Activated naive CD4-positive, alpha-beta T cell treated with Interleukin-2 at 50 U/mL for 16 hours (primary cell): Measurements from ENCODE around the gene NEXMIF.
A peak's percentile ranks its signal among the peaks of the same experiment; 100 is the strongest.
"Not testable (repeated sequence)": the region's sequence is repeated elsewhere in the genome, so short reads cannot be mapped to it uniquely, and the experiment has no call there.

Experiments used
- DNase-seq: peaks from one replicate; pipeline ENCODE4 v3.0.0-alpha.2; 2020

NEXMIF gene

GRCh38 chrX:74925225-74926088 lies at the start of gene NEXMIF:
Gene NEXMIF (minus strand): TSS chrX:74925452.
- DNase-seq, result peak; percentile 17

GRCh38 chrX:74961962-74962361 lies 36.7 kb upstream of the NEXMIF start:
- not testable (repeated sequence) for DNase-seq

DNA sequence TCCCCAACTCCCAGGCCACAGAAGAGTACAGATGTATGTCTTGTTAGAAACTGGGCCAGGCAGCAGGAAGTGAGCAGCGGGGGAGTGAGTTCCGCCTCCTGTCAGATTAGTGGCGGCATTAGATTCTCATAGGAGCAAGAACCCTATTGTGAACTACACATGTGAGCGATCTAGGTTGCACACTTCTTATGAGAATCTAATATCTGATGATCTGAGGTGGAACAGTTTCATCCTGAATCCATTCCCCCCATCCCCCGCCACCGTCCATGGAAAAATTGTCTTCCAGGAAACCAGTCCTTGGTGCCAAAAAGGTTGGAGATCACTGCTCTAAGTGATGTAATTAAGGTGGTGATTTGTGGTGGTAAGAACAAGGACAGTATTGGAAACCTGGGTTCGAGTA lies 24.5 kb upstream of the NEXMIF start:
- DNase-seq, result no peak

DNA sequence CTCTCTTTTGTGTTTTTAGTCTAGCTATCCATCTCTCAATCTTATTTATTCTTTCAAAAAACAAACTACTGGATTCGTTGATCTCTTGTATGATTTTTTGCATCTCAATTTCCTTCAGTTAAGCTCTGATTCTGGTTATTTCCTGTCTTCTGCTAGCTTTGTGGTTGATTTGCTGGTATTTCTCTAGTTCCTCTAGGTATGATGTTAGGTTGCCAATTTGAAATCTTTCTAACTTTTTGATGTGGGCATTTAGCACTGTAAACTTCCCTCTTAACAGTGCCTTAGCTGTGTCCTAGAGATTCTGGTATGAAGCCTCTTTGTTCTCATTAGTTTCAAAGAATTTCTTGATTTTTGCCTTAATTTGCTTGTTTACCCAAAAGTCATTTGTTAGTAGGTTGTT lies 15.2 kb upstream of the NEXMIF start:
- no peak for DNase-seq

DNA sequence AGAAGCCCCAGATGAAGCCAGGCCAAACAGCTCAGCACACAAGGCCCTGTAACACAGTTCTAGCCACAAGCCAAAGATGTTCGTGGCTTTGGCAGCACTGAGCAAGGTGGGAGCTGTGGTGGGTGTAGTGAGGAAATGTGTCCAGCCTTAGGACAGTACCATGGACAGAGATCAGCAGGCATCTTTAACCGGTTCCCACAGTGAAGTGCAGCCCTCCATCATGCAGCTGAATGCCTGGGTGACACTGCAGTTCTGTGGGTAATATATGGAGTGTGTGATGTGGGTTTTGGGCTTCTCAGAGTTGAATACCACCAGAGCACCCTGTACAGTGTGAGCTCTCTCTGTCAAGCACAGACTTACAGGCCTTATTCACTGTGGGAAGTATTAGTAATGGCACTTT lies 6.0 kb upstream of the NEXMIF start:
- DNase-seq, result no peak

DNA sequence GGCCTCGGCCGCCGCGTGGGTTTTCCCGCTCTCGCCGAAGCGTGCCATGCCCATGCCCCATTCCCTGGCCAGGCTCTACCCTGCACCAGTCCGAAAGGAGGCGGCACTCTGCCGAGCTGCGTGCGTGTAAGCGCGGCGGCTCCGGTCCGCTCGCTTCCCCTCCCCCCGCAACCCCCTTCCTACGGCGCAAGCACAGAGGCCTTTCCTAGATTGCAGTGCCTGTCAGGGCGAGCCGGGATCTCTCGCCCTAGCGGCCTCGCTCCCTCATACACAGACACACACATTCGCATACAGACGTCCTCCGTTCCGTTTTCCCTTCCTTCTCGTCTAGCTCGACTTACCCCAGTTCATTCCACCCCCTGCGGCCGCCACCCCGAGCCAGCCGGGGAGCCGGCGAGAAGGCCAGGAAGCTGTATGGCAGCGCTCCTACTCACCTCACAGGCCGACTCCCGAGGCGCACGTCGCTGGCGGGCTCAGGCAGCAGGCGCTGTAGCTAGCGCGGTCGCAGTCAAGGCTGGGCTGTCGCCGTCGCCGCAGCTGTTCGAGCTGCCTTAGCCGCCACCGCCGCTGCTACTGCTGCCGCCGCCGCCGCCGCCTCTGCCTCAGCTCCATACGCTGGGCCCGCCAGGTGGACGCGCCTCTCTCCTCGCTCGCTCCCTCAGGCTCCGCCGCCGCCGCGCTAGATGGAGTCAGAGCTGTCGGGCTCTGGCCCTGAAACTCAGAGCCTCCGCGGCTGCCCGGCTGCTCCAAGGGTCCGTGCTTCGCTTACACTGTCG lies 615 bp downstream of the NEXMIF start:
- peak; percentile 23 for DNase-seq

- DNase-seq, result peak; percentile 2
Measured at GRCh38 chrX:74923942-74924448, 1.3 kb downstream of the NEXMIF start.

DNA sequence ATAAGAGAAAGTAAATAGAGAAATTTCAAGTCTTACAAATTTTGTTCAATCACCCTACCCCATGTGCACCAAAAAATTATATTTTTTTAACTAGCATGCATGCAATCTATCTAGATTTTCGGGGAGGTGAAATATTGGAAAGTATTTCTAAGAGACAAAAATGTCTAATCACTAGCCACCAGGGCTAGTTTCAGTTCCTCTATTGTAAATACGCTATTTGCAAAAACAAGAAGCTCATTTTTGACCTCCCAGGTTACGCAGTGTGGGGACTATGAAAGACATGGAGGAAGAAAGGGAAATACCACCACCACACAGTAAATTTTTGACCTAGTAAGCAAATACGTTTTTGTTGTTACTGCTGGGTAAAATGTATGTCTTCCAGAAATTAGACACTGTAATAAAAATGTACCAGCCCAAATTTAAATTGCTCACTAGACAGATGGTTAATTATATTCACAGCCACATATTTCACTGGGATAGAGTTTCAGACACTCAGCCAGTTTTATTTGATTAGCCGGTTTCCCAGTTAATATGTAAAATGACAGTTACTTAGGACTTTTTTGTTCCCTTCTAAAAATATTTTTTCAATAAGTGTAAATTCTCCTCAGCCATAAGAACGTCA lies 2.2 kb downstream of the NEXMIF start:
- DNase-seq, result no peak

GRCh38 chrX:74911494-74911893 lies 13.8 kb downstream of the NEXMIF start:
- DNase-seq, result no peak

DNA sequence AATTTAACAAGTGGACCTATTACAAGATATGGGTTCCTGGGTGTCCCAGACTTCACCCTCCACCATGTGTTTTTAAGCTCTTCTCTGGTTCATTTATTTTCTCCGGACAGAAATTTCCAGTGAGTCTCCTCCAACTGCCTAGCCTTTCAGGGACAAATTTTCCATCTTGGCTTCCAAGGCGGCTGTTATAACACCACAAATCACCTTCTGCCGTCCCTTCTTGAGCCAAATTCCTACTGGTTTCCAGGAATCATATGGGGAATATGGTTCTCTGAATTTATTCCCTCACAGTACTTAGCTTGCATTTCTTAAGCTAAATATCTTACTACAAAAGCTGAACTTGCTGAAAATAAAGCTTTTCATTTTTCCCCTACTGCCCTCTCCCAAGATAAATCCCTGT lies 18.8 kb downstream of the NEXMIF start:
- no peak for DNase-seq

- DNase-seq, result no peak
Measured at GRCh38 chrX:74902806-74903205, 22.4 kb downstream of the NEXMIF start.

- DNase-seq, result no peak
Measured at GRCh38 chrX:74892561-74892960, 32.7 kb downstream of the NEXMIF start.

GRCh38 chrX:74890676-74891430 lies 34.4 kb downstream of the NEXMIF start:
- no peak for DNase-seq

GRCh38 chrX:74882383-74882782 lies 42.9 kb downstream of the NEXMIF start:
- DNase-seq, result not testable (repeated sequence)

GRCh38 chrX:74865725-74866124 lies 59.5 kb downstream of the NEXMIF start:
- DNase-seq, result no peak

- DNase-seq, result no peak
Measured at GRCh38 chrX:74853255-74853654, 72.0 kb downstream of the NEXMIF start.

- DNase-seq, result no peak
Measured at GRCh38 chrX:74835566-74835965, 89.7 kb downstream of the NEXMIF start.

DNA sequence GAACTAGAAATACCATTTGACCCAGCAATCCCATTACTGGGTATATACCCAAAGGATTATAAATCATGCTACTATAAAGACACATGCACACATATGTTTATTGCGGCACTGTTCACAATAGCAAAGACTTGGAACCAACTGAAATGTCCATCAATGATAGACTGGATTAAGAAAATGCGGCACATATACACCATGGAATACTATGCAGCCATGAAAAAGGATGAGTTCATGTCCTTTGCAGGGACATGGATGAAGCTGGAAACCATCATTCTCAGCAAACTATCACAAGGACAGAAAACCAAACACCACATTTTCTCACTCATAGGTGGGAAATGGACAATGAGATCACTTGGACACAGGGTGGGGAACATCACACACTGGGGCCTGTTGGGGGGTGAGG lies 105.5 kb downstream of the NEXMIF start:
- DNase-seq, result not testable (repeated sequence)

GRCh38 chrX:74814681-74815080 lies 110.6 kb downstream of the NEXMIF start:
- no peak for DNase-seq

DNA sequence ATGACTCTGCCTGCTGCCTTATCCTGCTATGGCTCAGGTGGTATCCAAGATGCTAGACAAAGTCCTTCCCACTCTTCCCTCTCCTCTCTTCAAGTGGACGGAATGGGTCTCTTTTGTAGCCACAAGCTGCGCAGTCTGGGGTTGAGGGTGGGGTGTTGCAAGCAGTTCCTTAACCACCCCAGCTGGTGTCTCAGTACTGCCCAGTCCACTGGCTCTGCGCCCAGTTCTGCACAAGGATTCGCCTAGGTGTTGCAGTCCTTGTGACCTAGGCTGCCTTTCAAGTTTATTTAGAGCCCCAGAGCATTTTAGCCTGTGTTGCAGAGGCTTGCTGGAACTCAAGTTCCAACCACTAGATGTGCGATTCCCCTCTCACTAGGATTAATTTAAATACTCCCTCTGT lies 120.7 kb downstream of the NEXMIF start:
- DNase-seq, result no peak

DNA sequence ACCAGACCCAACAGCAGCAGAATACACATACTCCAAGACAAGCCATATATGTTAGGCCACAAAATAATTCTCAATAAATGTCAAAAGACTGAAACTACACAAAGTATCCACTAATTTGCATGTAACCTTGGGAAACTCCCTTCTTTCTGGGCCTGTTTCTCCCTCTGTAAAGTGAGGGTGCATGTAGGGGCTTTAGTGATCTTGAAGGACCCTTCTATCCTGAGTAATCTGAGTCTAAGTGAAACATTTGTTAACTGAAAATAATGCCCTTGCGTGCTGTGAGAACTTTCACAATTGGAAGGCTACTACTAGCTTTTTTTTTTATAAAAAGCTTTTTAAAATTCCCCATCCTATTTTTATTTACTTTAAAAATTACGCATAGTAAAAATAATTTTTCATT lies 125.2 kb downstream of the NEXMIF start:
- no peak for DNase-seq

- DNase-seq, result no peak
Measured at GRCh38 chrX:74797338-74797887, 127.8 kb downstream of the NEXMIF start.
